Activated gamma-delta T cell (primary cell): Measurements from ENCODE around the gene INSRR.

Source experiments
- DNase-seq: peaks from one replicate; lab custom pipeline; 2025; lab: John Stamatoyannopoulos, UW

The INSRR gene

DNA sequence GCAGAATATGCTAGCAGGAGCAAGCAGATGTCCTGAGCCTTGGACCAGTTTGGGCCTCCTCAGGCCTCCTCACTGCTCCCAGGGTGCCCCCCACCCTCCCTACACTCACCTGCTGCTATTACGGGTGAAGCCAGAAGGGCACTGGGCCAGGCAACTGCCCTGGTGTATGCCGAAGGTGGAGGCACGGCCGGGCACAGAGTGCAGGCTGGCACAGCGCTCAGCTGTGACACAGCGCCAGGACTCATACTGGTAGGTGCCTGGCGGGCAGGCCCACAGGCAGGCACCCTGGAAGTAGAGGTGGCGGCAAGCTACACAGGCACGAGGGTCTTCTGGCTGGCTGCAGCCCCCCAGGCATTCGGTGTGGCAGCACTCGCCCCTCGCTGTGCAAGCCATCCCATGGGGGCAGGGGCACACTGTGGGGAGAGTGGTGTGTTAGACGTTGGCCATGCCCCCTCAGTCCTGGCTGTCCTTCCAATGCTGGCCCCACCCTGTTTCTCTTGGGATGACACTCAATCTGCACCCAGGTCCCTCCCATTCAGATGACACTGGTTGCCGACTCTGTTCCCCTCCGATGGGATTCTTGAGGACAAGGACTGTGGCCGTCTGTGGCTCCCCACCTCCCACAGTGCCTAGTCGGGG, 7.0 kb downstream of the INSRR start:
- DNase-seq: no peak

DNA sequence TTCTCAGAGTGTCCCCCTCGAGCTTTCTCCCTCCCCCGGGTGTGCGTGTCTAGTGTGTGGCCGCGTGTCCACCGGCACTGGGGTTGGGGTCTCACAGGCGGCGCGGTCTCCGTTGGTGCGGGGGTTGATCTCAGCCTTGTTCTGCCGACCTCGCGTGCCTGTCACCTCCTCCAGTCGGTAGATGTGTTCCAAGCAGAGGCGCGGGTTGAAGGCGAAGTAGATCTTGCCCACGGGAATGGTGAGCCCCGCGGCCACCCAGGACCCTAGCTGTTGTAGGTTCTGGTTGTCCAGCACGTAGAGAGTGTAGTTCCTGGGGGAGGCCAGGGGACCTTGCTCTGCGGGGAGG, 9.8 kb downstream of the INSRR start:
- no peak for DNase-seq

DNA sequence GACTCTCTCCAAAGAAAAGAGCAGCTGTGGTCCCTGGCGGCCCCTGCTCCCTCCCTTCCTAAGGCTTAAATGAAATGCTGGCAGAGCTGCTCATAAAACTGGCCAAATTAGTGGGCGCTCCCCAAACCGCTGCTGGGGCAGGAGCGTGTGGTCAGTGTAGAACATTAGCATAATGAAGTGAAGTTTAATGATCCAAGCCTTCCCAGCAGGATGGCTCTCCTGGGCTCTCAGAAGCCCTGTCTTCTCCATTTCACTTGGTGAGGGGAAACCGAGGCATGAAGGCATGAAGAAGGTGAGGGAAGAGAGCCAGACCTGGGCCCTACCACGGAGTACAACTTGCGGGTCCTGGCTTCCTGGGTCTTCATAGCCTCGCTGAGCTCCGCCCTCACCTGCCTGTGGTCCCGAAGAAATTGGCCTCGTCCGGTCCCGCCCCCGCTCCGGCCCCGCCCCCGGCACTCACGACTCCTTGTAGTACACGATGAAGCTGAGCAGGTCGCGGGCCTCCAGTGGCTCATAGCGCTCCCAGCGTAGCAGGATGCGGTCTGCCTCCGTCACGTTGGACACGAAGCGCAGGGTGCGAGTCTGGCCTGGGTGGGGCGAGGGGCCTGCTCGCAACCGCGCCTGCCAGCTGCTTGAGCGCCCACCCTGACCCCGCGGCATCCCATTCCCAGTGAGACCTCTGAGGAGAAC, 10.3 kb downstream of the INSRR start:
- peak; percentile 34 for DNase-seq

DNA sequence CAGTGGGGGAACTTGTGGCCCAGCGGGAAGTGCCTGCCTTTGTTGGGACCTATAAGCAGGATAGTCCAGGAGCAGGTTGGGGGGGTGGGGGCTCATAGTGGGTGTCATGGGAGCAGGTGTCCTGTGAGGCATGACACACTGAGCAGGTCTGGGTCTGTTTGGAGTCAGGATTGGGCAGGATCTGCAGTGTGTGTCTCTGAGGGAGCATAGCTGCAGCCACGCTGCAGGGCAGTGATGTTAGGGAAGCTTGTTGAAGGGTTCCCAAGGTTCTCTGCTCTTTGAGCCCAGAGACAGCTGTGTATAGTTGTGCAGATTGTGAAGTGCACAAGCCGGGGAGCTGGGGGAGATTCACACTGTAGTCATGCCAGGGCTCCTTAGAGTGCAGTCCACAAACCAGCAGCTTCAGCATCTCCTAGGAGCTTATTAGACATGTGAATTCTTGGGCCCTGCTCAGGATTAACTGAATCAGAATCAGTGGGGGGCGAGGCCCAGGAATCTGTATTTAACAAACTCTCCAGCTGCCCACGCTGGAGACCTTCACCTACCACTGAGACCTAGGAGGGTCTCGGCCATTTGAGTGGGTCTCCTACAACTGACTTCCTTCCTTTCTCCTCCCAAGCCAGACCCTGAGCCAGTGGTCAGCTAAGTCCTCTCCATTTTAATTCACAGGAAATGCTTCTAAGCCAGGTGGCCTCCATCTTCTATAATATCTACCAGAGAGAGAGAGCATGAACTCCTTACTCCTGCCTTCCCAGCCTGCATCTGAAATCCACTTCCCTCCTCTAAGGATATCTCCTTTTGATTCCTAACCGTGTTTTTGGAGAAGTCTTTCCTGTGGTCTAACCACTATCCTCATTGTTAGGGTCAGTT, 11.1 kb downstream of the INSRR start:
- no peak for DNase-seq

- DNase-seq: no peak
These were observed 12.3 kb downstream of the INSRR start for GRCh38 chr1:156846643-156847042.

- no peak for DNase-seq
These were observed 12.9 kb downstream of the INSRR start for GRCh38 chr1:156845953-156846545.

GRCh38 chr1:156845055-156845952, 13.6 kb downstream of the INSRR start:
- no peak for DNase-seq

DNA sequence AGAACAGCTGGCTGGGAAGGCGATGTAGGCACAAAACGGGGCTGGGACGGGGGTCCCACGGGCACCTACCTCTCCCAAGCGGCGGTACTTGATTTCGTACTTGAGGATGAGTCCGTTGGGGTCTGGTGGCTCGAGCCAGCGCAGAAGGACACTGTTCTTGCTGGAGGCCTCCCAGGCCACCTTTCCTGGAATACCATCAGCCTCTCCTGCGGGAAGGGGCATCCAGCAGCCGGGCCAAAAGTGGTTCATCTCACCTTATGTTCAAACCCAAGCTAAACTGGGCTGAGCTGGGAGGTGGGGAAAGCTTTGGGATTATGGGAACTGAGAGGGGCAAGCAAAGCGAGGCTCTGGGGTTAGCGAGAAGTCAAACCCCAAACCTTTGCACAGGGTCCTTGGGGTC, 14.3 kb downstream of the INSRR start:
- no peak for DNase-seq

GRCh38 chr1:156844102-156844501, 14.8 kb downstream of the INSRR start:
- no peak for DNase-seq

- DNase-seq: no peak
These were observed 16.2 kb downstream of the INSRR start for GRCh38 chr1:156842618-156843300.

- no peak for DNase-seq
These were observed 17.5 kb downstream of the INSRR start for GRCh38 chr1:156841295-156841855.

GRCh38 chr1:156840898-156841279, 18.0 kb downstream of the INSRR start:
- no peak for DNase-seq

DNA sequence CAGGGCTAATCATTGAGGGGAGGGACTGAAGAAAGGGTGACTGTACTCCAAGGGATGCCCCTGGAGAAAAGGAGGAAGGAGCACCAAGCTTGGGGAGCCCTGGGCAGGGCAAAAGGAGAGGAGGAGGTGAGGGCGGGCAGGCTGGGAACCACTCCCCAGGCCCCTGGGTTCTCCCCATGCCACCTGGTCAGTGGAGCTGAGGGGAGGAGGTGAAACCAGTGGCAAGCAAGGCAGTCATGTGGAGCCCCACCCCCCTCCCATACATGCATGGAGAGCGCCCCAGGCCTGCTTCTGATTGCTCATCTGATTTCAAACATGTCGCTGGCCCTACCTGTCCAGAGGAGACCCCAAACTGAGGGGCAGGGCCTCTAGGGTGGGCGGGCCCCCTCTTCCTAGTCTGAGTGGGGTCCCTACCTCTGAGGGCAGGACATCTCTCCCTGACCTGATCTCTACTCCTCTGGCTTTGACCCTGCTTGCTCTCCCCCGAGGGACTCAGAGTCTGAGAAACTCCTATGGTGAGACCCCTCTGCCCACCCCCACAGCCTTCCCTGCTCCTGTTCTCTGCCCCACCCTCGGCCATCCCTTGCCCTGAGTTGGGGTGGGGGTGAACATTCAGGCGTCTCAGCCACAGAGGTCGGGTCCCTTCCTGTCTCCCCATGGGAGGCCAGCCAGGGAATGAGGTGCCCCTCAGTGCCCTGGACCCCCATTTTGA, 18.6 kb downstream of the INSRR start:
- DNase-seq: no peak

GRCh38 chr1:156839426-156840109, 19.3 kb downstream of the INSRR start:
- no peak for DNase-seq

DNA sequence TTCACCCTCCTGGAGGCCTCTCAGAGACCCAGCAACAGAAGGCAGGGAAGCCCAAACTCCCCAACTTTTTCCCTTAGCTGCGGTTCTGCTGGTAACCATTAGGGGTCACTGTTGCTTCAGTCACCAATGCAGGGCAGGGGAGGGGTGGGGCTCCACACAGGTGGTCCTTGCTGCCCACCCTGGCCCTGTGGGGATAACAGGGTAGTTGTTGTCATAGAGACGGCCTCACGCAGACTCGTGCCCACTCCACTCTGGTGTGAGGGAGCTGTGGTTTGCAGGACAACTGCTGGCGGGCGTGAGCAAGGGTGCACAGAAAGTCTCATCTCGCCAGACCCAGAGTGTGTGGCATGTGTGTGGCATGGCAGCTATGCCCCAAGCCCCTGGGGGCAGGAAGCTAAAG, 19.9 kb downstream of the INSRR start:
- no peak for DNase-seq

GRCh38 chr1:156836892-156837291, 22.0 kb downstream of the INSRR start:
- DNase-seq: no peak

DNA sequence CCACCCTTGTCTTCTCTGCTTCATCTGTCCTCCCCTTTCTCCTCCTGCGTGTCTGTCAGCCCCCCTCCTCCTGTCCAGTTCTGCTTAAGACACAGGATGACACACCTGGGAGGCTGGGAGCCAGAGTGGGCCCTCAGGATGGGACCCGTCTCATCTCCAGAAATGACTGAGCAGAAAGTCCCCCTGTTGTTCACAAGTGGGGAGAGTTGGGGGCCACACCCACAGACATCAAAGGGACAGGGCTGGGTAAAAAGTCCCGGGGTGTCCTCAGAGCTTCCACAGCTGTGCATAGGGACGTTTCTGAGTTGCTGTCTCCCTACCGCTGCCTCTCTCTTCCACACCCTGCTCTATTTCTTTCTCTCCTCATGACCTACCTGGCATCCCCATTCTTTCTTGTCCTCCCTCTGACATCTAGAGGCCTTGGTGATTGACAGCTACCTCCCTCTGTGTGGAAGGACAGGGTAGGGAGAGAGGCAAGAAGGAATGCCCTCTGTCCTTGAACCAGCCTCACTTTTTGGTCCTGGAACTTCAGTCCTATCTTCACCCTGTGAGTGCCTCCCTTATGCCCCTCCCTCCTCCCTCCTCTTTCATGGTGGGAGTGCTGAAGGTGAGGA, 22.8 kb downstream of the INSRR start:
- DNase-seq: no peak

DNA sequence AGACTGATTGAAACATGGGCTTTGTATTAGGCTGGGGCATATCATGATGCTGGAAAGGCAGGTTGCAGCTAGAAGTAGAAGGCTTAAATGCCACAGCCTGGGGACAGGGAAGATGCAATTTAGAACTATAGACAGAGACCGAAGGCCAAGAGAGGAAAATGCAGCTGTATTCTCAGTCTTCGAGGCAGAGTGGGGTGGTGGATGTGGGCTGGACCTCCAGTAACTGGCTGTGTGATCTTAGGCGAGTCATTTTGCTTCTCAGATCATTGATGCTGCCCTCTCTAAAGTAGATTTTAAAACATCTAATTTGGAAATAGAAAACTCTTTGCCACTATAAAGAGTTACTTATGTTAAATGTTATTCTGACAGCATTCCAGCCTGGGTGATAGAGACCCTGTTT, 24.6 kb downstream of the INSRR start:
- no peak for DNase-seq

GRCh38 chr1:156833603-156834002, 25.3 kb downstream of the INSRR start:
- DNase-seq: no peak
